IPS-15b (cell line): ENCODE data around the gene SMTN.

Experiments
- H3K27me3 ChIP-seq: one replicate; pipeline ENCODE4 v1.6.1; 2013; ENCODE audit warnings: low read length; ENCODE audit not compliant: control insufficient read depth, insufficient read depth
- H3K36me3 ChIP-seq: one replicate; pipeline ENCODE4 v1.6.1; 2013; ENCODE audit warnings: low read length; ENCODE audit not compliant: control insufficient read depth, insufficient read depth
- H3K4me1 ChIP-seq: one replicate; pipeline ENCODE4 v1.6.1; 2013; ENCODE audit warnings: mild to moderate bottlenecking, low read length; ENCODE audit not compliant: control insufficient read depth, insufficient read depth
- H3K4me3 ChIP-seq: one replicate; pipeline ENCODE4 v1.5.1; 2013; ENCODE audit warnings: low read depth, low read length
- H3K9ac ChIP-seq: one replicate; pipeline ENCODE4 v1.6.1; 2013; ENCODE audit warnings: low read depth, mild to moderate bottlenecking, low read length
- H3K9me3 ChIP-seq: one replicate; pipeline ENCODE4 v1.6.1; 2013; ENCODE audit warnings: mild to moderate bottlenecking, low read length; ENCODE audit not compliant: control insufficient read depth, insufficient read depth

The SMTN gene

DNA sequence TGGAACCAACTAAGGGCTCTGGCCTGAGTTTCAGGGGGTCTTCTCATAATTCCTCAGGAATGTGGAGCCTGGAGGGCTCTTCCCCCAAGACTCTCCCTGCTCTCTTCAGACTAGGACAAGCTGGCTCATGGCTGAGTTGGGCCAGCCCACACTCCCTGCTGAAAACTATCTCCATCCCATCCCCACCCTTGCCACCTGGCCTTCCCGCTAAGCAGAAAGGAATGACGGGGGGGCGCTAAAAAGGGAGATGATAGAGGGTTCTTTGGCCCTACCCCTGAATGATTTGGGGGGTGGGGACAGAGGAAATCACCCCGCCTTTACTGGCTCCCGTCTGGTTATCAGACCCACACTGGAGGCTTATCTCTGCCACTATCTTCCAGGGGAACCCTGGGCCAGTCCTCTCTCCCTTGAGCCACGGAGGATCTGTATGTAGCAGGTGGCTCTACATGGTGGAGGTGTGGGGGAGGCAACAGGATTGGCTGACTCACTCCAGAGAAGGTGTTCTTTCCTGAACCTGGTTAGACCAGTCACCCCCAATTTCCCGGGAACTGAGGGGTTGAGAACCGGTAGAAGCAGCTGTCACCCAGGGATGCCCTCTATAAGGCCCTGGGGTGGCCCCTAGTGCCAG lies 5.7 kb downstream of the SMTN start:
- Histone ChIP-seq H3K9ac (no peak overlapping the region), H3K4me3 (no peak overlapping the region), H3K9me3 (no peaks in the 10 kb centered on the region), H3K27me3 (peaks cover 4% of the 10 kb centered on the region), H3K4me1 (peaks cover 5% of the 10 kb centered on the region), H3K36me3 (peaks cover 15% of the 10 kb centered on the region)

DNA sequence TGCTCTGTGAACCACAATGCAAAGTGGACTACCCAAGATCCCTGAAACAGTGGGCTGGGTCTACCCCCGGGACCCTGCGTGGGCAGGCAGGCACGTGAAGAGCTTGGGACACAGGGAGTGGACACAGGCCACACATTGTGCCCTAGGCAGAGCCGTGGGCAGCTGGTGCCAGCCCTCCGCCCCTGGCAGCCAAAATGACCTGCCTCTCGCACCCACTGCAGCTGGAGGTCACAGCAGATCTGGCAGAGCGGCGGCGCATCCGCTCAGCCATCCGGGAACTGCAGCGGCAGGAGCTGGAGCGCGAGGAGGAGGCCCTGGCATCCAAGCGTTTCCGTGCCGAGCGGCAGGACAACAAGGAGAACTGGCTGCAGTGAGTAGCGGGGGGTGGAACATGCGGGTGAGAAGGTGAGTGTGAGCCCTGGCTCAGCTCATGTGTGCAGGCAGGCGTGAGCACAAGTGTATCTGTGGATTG lies 6.7 kb downstream of the SMTN start:
- H3K27me3 ChIP-seq = no peaks in the 10 kb centered on the region
- H3K36me3 ChIP-seq = peaks cover 15% of the 10 kb centered on the region
- no peak overlapping the region for H3K9ac ChIP-seq
- no peaks in the 10 kb centered on the region for H3K9me3 ChIP-seq
- H3K4me3 ChIP-seq = no peak overlapping the region
- H3K4me1 ChIP-seq = peaks cover 5% of the 10 kb centered on the region

DNA sequence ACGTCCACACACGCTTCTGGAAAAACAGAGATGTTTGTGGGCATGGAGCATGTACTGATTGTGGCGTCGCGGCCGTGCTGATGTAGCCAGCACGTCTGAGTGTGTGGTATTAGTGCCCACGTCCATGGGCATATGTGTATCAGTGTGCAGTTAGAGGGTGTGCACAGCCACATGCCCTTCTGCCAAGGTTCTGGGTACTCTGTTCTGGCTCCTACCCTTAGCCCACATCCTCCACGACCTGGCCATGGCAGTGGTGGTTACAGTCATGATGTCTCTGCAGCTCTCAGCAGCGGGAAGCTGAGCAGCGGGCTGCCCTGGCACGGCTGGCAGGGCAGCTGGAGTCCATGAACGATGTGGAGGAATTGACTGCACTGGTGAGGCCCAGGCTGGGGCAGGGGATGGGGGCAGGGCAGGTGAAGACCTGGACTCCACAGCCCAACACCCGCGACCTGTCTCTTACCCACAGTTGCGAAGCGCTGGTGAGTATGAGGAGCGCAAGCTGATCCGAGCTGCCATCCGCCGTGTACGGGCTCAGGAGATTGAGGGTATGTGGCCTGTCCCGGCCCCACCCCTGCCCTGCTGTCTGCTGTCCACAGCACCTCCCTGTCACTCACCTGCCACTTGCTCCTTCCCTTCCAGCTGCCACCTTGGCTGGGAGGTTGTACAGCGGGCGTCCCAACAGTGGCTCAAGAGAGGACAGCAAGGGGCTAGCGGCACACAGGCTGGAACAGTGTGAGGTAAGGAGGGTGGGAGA lies 7.3 kb downstream of the SMTN start:
- Histone ChIP-seq H3K27me3 (no peaks in the 10 kb centered on the region), H3K9me3 (no peaks in the 10 kb centered on the region), H3K4me3 (no peak overlapping the region), H3K36me3 (peaks cover 15% of the 10 kb centered on the region), H3K4me1 (peaks cover 2% of the 10 kb centered on the region), H3K9ac (no peak overlapping the region)

DNA sequence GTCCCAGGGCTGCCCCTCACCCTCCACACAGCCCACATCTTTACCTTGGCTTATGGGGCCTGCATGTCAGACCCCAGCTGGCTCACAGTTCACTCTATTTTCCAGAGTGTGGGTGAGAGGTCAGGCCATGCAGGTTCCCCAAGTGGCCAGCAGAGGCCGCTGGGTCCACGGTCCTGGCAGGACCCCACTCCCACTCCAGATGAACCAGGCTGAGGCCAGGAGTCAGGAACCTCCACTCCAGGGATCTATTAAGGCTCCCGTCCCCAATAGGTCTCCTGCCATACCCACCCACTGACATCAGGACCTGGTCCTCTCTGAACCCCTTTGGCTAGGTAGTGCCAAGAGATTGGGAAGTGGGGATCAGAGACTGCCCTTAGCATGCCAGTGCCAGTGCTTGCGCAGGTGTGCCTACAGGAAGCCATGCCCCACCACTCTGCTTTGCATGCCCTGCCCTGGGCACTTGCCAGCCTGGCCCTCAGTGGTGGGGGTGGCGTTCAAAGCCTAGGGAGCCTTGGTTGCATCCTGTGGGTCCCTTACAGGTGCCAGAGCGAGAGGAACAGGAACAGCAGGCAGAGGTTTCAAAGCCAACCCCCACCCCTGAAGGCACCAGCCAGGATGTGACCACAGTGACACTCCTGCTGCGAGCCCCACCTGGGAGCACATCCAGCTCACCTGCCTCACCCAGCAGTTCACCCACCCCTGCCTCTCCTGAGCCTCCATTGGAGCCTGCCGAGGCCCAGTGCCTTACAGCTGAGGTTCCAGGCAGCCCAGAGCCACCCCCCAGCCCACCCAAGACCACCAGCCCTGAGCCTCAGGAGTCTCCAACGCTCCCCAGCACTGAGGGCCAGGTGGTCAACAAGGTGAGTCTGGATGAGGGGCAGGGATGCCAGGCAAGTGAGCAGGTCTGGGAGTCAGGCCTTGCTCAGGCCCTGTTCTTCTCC lies 8.3 kb downstream of the SMTN start:
- Histone ChIP-seq H3K36me3 (peaks cover 15% of the 10 kb centered on the region), H3K4me3 (no peak overlapping the region), H3K9me3 (no peaks in the 10 kb centered on the region), H3K4me1 (peaks cover 2% of the 10 kb centered on the region), H3K9ac (no peak overlapping the region), H3K27me3 (no peaks in the 10 kb centered on the region)

DNA sequence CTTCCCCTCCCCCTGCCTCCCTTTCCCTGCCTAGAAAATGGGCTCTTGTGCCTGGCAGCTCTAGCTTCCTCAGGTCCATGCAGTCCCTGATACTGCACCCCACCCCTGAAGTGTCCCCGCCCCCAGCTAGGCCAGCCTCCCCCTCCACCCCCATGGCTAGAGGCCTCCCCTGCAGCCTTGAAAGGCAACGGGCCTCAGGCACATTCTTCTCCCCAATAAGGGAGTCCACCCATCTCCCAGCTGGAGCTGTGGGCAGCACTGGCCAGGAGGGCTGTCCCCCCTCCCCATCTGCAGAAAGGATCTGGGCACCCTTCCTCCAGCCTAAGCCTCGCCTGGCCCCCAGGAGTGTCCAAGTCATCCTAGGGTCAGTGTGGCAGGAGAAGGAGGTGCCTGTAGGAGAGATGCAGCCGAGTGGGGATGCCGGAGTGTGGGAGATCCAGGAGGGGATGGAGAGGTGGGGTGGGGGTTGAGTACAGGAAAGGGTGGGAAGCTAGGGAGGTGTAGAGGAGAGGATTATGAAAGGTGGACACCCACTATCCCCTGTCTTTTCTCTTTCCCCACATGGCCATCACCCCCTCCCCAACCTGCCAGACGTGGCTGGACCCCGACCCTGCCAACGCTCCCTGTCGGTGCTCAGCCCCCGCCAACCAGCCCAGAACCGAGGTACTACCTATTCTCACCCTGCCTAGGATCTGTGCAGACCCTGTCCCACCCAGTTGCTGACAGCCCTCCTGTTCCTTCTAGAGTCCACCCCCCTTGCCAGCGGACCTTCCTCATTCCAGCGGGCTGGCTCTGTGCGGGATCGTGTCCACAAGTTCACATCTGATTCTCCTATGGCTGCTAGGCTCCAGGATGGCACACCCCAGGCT lies 9.3 kb downstream of the SMTN start:
- no peaks in the 10 kb centered on the region for H3K27me3 ChIP-seq
- H3K36me3 ChIP-seq = peaks cover 15% of the 10 kb centered on the region
- peaks cover 2% of the 10 kb centered on the region for H3K4me1 ChIP-seq
- H3K9me3 ChIP-seq = no peaks in the 10 kb centered on the region
- no peak overlapping the region for H3K4me3 ChIP-seq
- no peak overlapping the region for H3K9ac ChIP-seq

DNA sequence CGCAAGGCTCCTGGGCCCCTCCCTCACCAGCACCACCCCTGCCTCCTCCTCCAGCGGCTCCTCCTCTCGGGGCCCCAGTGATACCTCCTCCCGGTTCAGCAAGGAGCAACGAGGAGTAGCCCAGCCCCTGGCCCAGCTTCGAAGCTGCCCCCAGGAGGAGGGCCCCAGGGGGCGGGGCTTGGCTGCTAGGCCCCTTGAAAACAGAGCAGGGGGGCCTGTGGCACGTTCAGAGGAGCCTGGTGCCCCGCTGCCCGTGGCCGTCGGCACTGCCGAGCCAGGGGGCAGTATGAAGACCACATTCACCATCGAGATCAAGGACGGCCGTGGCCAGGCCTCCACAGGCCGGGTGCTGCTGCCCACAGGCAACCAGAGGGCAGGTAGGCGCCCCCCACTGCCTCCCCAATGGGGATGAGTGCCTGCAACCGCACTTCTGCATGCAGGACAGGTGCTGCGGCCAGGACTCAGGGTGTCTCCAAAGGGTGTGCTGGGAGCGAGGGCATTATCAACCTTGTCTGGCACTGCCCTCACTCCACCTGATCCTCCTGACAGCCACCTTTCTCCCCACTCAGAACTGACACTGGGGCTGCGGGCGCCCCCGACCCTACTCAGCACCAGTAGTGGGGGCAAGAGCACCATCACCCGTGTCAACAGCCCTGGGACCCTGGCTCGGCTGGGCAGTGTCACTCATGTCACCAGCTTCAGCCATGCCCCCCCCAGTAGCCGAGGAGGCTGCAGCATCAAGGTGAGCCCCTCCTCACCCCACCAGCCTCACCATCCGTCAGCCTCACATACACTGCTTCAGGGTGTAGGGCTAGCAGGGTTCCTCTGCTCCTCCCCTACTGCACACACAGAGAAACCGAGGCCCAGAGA lies 10.2 kb downstream of the SMTN start:
- Histone ChIP-seq H3K4me3 (no peak overlapping the region), H3K27me3 (no peaks in the 10 kb centered on the region), H3K9ac (no peak overlapping the region), H3K9me3 (no peaks in the 10 kb centered on the region), H3K36me3 (peaks cover 15% of the 10 kb centered on the region), H3K4me1 (no peaks in the 10 kb centered on the region)

DNA sequence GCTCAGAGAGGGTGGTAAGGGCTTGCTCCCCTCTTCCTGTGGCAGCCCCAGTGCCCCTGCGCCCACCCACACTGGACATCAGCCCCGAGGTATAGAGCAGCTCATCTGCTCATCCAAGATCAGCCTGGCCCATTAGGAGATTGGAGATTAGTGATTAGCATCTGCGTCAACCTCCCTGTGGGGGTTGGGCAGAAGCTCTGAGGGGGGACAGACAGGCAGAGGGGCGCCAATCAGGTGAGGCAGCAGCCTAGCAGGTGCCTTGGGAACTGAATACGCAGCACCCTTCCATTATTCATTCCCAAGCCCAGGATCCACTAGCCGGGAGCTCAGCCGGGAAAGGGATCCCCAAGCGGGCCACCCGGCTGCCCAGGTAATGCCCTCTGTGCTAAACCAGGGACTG lies 11.0 kb downstream of the SMTN start:
- peaks cover 15% of the 10 kb centered on the region for H3K36me3 ChIP-seq

DNA sequence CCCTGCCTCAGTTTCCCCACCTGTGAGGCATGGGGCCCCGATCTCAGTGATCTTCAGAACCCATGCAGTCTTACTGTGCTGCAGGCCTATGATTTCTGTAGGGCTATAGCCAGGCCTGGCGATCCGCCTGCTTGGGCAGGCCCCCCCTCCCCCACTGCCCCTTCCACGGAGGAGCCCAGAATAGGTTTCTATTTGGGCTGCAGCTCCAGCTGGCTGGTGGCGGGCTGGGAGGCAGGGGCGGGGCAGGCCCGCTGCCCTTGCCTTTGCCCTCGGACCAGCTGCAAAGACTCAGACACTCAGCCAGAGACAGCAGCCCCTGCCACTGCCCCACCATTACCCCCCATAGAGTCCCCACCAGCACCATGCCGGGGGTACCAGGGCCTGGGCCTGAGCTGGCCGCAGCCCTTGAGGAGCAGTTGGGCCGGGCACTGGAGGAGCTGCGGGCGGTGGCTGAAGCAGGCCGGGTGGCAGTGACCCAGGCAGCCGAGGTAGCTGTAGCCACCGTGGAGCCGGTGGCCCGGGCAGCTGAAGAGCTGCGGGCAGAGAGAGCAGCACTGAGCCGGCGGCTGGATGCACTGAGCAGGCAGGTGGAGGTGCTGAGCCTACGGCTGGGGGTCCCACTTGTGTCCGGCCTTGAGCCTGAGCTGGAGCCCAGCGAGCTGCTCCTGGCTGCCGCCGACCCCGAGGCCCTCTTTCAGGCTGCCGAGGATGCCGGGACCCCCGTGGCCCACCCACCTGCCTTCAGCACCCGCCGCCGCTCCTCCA lies 12.2 kb downstream of the SMTN start:
- Histone ChIP-seq H3K27me3 (no peaks in the 10 kb centered on the region), H3K4me3 (no peak overlapping the region), H3K4me1 (peaks cover 3% of the 10 kb centered on the region), H3K36me3 (peaks cover 10% of the 10 kb centered on the region), H3K9me3 (no peaks in the 10 kb centered on the region), H3K9ac (no peak overlapping the region)

More for the DNA sequence above, 11.0 kb downstream of the SMTN start:
- Histone ChIP-seq H3K27me3 (no peaks in the 10 kb centered on the region), H3K4me1 (no peaks in the 10 kb centered on the region), H3K9ac (no peak overlapping the region), H3K9me3 (no peaks in the 10 kb centered on the region), H3K4me3 (no peak overlapping the region)

DNA sequence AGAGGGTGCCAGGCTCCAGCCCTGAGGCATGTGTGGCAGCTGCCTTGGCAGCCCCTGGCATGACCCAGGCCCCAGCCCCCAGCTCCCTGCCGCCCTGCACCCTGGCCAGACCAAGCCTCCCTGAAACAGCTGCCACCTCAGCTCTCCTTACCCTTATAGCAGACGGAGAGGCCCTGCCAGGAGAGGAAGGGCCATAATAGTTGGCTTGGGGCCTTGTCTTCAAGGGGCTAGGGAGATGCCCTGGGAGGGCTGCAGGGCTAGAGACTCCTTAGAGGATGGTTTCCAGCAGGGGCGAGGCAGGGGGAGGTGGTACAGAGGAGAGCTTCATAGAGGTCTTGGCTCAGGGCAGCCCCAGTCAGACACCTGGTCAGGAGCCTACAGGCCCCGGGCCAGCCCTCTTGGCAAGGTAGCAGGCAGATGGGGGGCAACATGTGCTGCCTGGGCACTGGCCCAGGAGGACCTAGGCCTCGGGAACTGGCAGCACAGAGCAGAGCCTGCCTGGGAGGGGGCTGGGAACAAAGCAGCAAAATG lies 13.0 kb downstream of the SMTN start:
- Histone ChIP-seq H3K4me3 (no peak overlapping the region), H3K27me3 (peaks cover under 1% of the 10 kb centered on the region), H3K36me3 (peaks cover 5% of the 10 kb centered on the region), H3K4me1 (peaks cover 6% of the 10 kb centered on the region), H3K9ac (no peak overlapping the region), H3K9me3 (no peaks in the 10 kb centered on the region)

DNA sequence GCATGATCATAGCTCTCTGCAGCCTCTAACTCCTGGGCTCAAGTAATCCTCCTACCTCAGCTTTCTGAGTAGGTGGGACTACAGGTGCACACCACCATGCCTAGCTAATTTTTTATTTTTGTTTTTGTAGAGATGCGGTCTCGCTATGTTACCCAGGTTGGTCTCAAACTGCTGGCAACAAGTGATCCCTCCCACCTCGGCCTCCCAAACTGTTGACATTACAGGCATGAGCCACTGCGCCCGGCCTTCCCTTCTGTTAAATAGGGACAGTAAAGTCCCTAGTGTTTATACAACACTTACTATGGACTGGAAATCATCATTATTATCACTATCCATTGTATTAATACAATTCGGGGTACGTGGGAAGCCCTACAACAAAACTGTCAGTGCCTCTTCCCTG lies 13.6 kb downstream of the SMTN start:
- H3K9me3 ChIP-seq = no peaks in the 10 kb centered on the region
- no peak overlapping the region for H3K9ac ChIP-seq
- peaks cover 3% of the 10 kb centered on the region for H3K27me3 ChIP-seq
- peaks cover 8% of the 10 kb centered on the region for H3K36me3 ChIP-seq
- peaks cover 8% of the 10 kb centered on the region for H3K4me1 ChIP-seq
- no peak overlapping the region for H3K4me3 ChIP-seq
